Right ventricle myocardium inferior (tissue), 1 donor: ENCODE measurements around the gene FAM114A2. TPM values are rescaled to one million over a fixed set of nuclear protein-coding genes. Genes with fewer than 3 reads are reported as not detected.

Experiments
- ATAC-seq: fragments of 200-7000 bp; cut with Tn5 transposase; one replicate; pipeline ENCODE4 v1.9.1; 2020; ENCODE audit warnings: mild to moderate bottlenecking, moderate library complexity
- DNase-seq: peaks from one replicate; pipeline ENCODE4 v3.0.0; 2021; ENCODE audit errors: missing footprints
- intact Hi-C: fragments of 100-400 bp; cut with DNase I; formaldehyde crosslinking; loops from one replicate; pipeline ENCODE4 v1.11.0; 2022
- total RNA-seq: library from RNA; stranded (reverse); fragmentation: NEBNext Ultra II Directional; extraction: Animal tissue kit (Norgen Biotek cat#: 25700); gene quantifications from one replicate; pipeline ENCODE4 v1.2.1, GENCODE V29; 2021
- donor health status: DM: no; HTN: yes; CAD: no; lungs with severe emphysema.

Gene FAM114A2
- total RNA-seq, 1 donor from 2014 or later = 34.9 TPM

DNA sequence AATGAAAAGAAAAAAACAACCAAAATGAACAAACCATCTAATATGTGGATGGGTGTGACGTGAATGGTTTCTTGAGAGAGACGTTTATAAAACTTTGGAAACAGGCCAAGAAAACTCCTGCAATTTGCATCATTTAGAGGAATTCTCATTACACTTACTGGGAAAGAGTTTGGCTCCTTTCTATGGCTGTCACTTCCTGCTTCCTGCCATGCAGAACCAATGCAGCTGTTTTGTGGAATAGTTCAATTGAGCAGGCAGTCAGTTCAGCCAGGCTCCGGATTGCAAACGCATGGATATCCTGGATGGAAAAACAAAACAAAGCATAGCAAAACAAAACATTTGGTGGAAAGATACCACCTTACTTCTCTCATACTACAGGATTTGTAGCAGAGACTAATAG, 36.6 kb downstream of the FAM114A2 start:
- peak; percentile 47 for DNase-seq
- intact Hi-C loops = loop anchor here (5.0 kb wide), 1 partner anchor 35 kb away; the partner anchor contains the start of genes FAM114A2 and MFAP3

GRCh38 chr5:154000703-154001102, 38.0 kb downstream of the FAM114A2 start:
- intact Hi-C loops = loop anchor here (5.0 kb wide), 1 partner anchor 37 kb away; the partner anchor contains the start of genes FAM114A2 and MFAP3
- DNase-seq (no peak), ATAC-seq (no peak)

More for the DNA sequence above, 36.6 kb downstream of the FAM114A2 start:
- peak; percentile 90 for ATAC-seq

DNA sequence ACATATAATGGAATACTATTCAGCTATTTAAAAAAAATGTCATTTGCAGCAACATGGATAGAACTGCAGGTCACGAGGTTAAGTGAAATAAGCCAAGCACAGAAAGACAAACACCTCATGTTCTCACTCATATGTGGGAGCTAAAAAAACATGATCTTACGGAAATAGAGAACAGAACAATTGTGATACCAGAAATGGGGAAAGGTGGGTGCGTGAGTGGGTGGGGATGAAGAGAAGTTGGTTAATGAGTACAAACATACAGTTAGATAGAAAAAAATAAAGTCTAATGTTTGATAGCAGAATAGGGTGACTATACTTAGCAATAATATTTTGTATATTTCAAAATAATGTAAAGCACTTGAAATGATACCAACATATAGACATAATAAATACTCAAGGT, 38.7 kb downstream of the FAM114A2 start:
- DNase-seq (no peak), ATAC-seq (no peak)
- intact Hi-C loops = loop anchor here (5.0 kb wide), 1 partner anchor 37 kb away; the partner anchor contains the start of genes FAM114A2 and MFAP3

GRCh38 chr5:153998768-153999167, 39.9 kb downstream of the FAM114A2 start:
- ATAC-seq = no peak
- intact Hi-C loops = no loop called here

GRCh38 chr5:153998010-153998409, 40.7 kb downstream of the FAM114A2 start:
- ATAC-seq (no peak), DNase-seq (no peak)
- intact Hi-C loops = no loop called here

More at GRCh38 chr5:153998768-153999167, 39.9 kb downstream of the FAM114A2 start:
- DNase-seq = no peak

DNA sequence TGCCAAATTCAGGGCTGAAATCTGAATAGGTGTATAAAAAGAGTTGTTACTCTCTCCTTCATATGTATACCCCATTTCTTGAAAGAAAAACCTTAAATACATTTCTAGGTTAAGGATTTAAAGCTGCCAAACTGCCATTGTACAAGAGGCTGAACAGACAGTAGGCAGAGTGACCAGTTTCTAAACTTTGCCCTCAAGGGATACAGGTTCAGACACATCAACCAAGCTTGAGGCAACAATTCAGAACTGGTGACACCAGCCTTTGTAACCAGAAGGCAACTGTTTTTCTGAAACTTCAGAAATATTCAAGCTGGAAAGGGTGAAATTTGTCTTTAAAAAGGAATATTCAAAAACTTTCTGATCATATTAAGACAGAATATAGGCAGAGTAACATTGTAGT, 47.5 kb downstream of the FAM114A2 start:
- ATAC-seq (no peak), DNase-seq (no peak)
- intact Hi-C loops = no loop called here

GRCh38 chr5:153988510-153988909, 50.2 kb downstream of the FAM114A2 start:
- ATAC-seq = no peak
- DNase-seq = no peak
- intact Hi-C loops = no loop called here

DNA sequence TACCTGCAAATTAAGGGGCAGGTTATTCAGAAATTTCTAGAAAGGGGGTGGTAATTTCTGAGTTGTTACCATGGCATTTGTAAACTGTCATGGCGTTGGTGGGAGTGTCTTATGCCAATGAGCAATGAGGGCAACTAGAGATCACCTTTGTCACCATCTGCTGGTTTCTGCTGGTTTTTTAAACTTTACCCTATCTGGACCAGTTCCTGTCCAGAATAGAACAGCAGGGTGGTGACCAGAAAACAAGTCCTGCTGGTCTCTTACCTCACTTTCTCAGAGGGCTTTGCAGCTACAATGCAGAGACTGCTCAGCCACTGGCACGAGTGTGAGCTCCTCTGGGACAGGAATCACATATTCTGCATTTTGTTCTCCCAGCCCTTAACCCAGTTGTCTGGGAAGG, 51.4 kb downstream of the FAM114A2 start:
- intact Hi-C loops = no loop called here
- DNase-seq (no peak), ATAC-seq (no peak)

- no peak for ATAC-seq
Observed at GRCh38 chr5:153985498-153985897, 53.2 kb downstream of the FAM114A2 start.

GRCh38 chr5:153983885-153984284, 54.8 kb downstream of the FAM114A2 start:
- no peak for DNase-seq
- intact Hi-C loops = no loop called here
- ATAC-seq = no peak

More at GRCh38 chr5:153985498-153985897, 53.2 kb downstream of the FAM114A2 start:
- no peak for DNase-seq
- intact Hi-C loops = no loop called here

DNA sequence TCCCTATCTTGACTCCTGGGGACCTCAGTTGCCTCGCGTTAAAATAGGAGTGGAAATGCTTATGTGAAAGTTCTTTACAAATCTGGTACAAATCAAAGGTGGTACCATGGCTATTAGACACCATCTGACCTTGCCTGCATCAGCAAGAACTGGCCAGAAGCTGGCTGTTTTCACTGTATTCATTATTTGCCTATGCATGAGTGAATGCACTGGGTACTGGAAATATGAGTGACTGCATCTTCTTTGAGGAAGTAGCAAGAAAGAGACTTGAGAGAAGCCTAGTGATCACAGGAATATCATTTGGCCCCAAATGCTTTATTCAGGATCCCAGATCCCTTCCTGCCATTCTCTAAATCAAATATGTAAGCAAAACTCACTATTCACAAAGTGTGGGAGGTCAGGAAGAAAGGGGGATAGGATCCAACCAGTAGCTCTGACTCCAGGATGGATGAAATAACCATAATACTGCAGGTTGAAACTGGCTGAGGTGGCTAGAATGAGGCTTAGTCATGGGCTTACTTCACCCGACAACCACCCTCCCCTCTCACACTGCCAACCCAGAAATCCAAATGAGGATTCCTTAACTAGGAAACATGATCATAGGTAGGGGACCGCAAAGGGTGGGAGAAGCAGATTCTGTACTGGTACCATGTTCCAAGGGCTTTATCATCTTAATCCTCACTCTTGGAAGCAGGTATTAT, 56.7 kb downstream of the FAM114A2 start:
- intact Hi-C loops = no loop called here
- DNase-seq (no peak), ATAC-seq (no peak)

DNA sequence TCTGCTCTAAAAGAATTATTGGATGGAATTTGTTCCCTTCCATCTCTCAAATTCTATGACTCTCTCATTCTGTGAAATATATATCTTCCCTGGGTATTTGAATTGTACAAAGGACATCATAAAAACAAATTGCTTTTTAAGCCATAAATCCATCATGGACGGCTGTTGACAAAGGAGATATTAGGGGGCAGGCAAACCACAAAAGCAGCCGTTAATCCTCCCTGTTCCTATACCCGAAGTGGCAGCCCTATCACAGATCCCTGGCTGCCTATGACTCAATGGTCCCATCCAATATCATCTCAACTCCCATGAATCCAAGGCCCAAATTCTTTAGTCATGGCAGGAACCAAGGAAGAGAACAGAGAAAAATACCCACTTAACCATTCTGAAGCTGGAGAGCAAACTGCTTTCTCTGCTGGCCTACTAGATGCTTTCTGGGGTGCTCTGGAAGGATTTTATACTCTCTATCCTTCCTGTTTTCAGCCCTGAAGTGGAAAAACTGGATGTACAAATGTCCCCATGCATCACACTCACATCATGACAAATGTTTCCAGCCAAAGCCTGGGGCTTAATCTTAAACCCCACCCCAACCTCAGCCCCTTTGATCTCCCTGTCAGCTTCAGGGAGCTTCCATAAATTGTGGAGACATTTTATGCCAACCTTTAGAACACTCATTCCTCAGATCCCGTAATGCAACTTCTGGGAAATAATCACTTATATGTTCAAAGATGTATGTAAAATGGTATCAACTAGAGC, 59.5 kb downstream of the FAM114A2 start:
- intact Hi-C loops = loop anchor here (5.0 to 10.0 kb wide), 3 partner anchors 203 to 626 kb away; no protein-coding TSS in a partner anchor
- DNase-seq = no peak

GRCh38 chr5:153974813-153975163, 63.9 kb downstream of the FAM114A2 start:
- intact Hi-C loops = loop anchor here (5.0 to 10.0 kb wide), 3 partner anchors 208 to 630 kb away; no protein-coding TSS in a partner anchor
- peak; percentile 40 for ATAC-seq
- DNase-seq = no peak

More for the DNA sequence above, 59.5 kb downstream of the FAM114A2 start:
- no peak for ATAC-seq

- DNase-seq (no peak), ATAC-seq (peak; percentile 17)
- intact Hi-C loops = loop anchor here (10.0 kb wide), 1 partner anchor 631 kb away; no protein-coding TSS in a partner anchor
Observed at GRCh38 chr5:153974131-153974812, 64.4 kb downstream of the FAM114A2 start.

- intact Hi-C loops = loop anchor here (10.0 kb wide), 1 partner anchor 633 kb away; no protein-coding TSS in a partner anchor
- ATAC-seq (no peak), DNase-seq (no peak)
Observed at GRCh38 chr5:153972240-153972639, 66.5 kb downstream of the FAM114A2 start.

GRCh38 chr5:153970496-153970895, 68.2 kb downstream of the FAM114A2 start:
- ATAC-seq (no peak), DNase-seq (no peak)
- intact Hi-C loops = loop anchor here (10.0 kb wide), 1 partner anchor 634 kb away; no protein-coding TSS in a partner anchor

DNA sequence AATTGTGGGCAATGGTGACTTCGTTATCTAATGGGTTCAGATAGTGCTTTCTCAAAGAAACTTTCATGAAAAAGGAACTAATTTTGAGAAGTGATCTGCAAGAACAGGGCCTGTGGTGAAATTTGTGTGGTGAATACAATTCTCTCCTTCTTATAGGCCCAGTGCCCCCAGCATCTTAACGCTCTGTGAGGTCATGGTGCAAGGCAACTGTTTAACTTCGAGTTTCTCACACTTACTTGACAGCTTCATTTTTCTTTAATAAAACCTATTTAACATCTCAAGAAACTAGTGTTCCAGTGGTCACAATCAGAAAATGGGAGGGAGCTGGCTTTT, 69.2 kb downstream of the FAM114A2 start:
- no peak for DNase-seq
- ATAC-seq = no peak
- intact Hi-C loops = no loop called here

- intact Hi-C loops = no loop called here
- no peak for ATAC-seq
- DNase-seq = no peak
Observed at GRCh38 chr5:153968761-153969562, 69.7 kb downstream of the FAM114A2 start.
